IPS-15b (cell line): ENCODE measurements around the gene KITLG.
"Not testable (repeated sequence)": the region's sequence is repeated elsewhere in the genome, so short reads cannot be mapped to it uniquely, and the experiment has no call there.

Experiments used
- H3K27me3 ChIP-seq: one replicate; pipeline ENCODE4 v1.6.1; 2013; ENCODE audit warnings: low read length; ENCODE audit not compliant: control insufficient read depth, insufficient read depth
- H3K36me3 ChIP-seq: one replicate; pipeline ENCODE4 v1.6.1; 2013; ENCODE audit warnings: low read length; ENCODE audit not compliant: control insufficient read depth, insufficient read depth
- H3K4me1 ChIP-seq: one replicate; pipeline ENCODE4 v1.6.1; 2013; ENCODE audit warnings: mild to moderate bottlenecking, low read length; ENCODE audit not compliant: control insufficient read depth, insufficient read depth
- H3K4me3 ChIP-seq: one replicate; pipeline ENCODE4 v1.5.1; 2013; ENCODE audit warnings: low read depth, low read length
- H3K9ac ChIP-seq: one replicate; pipeline ENCODE4 v1.6.1; 2013; ENCODE audit warnings: low read depth, mild to moderate bottlenecking, low read length
- H3K9me3 ChIP-seq: one replicate; pipeline ENCODE4 v1.6.1; 2013; ENCODE audit warnings: mild to moderate bottlenecking, low read length; ENCODE audit not compliant: control insufficient read depth, insufficient read depth

Gene KITLG

GRCh38 chr12:88530868-88531267 is 49.4 kb downstream of the KITLG start:
- H3K9ac ChIP-seq: no peak overlapping the region
- H3K9me3 ChIP-seq: no peaks in the 10 kb centered on the region
- H3K36me3 ChIP-seq: no peaks in the 10 kb centered on the region
- H3K4me3 ChIP-seq: no peak overlapping the region
- H3K4me1 ChIP-seq: peaks cover 6% of the 10 kb centered on the region
- no peaks in the 10 kb centered on the region for H3K27me3 ChIP-seq

DNA sequence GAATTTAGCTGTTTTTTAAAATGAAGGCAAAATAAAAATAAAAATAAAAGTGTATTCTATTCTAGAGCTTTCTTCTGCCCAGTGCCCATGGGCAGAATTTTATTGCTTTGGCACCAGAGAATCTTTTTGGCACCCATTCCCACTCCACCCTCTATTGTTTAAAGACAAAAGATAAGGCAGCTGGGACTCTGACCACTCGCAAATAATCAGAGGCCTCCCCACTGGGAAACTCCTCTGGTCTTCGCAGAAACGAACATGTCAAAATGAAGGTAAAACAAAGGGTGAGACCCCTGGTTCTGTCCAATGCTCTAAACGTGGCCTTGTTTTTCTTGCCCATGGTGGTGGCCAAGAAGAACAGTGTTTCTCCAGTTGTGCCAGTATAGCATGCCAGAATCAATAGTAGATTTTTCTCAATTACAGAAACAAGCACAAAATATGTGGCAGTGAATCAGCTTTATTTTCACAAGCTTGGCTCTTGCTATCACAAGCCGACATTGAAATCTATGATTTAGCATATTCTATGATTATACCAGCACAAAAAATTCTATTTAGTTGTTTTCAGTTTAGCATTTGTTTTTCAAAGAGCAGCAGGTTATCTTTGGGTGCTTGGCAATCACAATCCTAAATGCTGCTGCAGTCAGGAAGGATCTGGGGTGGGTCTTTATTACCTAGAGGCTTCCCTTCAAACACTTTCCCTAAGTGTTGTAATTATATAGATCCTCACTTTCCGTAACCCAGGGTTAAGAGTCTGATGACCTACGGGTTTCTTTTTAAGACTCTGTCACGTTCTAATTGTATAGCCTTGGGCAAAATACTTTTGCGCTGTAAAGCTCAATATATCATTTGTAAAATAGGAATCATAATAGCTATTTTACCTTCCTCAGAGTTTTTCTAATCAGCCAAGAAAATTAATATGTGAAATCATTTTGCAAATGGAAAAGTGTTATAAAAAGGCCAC is 50.5 kb downstream of the KITLG start:
- Histone ChIP-seq H3K27me3 (no peaks in the 10 kb centered on the region), H3K4me3 (no peak overlapping the region), H3K9me3 (no peaks in the 10 kb centered on the region), H3K9ac (no peak overlapping the region), H3K36me3 (no peaks in the 10 kb centered on the region), H3K4me1 (peaks cover 6% of the 10 kb centered on the region)

DNA sequence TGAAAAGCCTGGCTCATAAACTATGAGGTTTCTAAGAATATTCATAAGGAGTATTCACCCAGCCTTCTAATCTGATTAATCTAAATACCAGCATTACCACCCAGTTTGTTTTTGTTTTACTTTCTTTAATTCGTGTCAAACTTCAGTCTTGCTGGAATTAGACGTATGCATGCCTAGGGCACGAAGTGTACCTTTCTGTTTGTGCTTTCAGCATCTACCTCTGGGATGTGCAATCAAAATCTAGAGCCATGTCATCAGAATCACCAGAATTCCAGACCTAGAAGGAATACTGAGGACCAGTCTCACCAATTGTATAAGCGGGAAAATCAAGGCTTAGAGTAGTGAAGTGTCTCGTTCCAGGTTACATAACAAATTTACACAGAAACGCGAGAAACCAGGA is 57.3 kb downstream of the KITLG start:
- no peaks in the 10 kb centered on the region for H3K9me3 ChIP-seq
- no peak overlapping the region for H3K9ac ChIP-seq
- peaks cover 3% of the 10 kb centered on the region for H3K4me1 ChIP-seq
- H3K27me3 ChIP-seq: no peaks in the 10 kb centered on the region
- no peak overlapping the region for H3K4me3 ChIP-seq
- H3K36me3 ChIP-seq: no peaks in the 10 kb centered on the region

DNA sequence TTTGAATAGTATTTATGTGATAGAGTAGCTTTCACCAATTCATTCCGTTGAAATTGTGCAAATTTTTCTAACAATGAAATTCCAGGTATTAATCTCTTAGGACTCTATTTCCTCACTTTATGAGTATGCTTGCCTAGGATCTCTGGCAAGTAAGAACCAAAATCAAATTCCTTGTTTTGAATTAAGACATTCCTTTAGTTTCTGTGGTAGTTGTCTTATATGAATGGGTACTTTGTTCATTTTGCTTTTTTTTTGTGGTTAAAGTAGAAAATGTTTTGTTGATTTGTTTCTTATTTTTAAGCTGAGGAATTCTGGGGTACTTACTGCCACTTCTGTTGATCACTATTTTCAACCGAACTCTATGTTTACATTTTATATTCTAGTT is 59.8 kb downstream of the KITLG start:
- Histone ChIP-seq H3K27me3 (no peaks in the 10 kb centered on the region), H3K4me3 (no peak overlapping the region), H3K9ac (no peak overlapping the region), H3K9me3 (no peaks in the 10 kb centered on the region), H3K4me1 (peaks cover 3% of the 10 kb centered on the region), H3K36me3 (no peaks in the 10 kb centered on the region)

- Histone ChIP-seq H3K27me3 (no peaks in the 10 kb centered on the region), H3K4me3 (no peak overlapping the region), H3K36me3 (no peaks in the 10 kb centered on the region), H3K9ac (no peak overlapping the region), H3K9me3 (no peaks in the 10 kb centered on the region), H3K4me1 (peaks cover 3% of the 10 kb centered on the region)
Measured at GRCh38 chr12:88519802-88520435, 60.4 kb downstream of the KITLG start.

DNA sequence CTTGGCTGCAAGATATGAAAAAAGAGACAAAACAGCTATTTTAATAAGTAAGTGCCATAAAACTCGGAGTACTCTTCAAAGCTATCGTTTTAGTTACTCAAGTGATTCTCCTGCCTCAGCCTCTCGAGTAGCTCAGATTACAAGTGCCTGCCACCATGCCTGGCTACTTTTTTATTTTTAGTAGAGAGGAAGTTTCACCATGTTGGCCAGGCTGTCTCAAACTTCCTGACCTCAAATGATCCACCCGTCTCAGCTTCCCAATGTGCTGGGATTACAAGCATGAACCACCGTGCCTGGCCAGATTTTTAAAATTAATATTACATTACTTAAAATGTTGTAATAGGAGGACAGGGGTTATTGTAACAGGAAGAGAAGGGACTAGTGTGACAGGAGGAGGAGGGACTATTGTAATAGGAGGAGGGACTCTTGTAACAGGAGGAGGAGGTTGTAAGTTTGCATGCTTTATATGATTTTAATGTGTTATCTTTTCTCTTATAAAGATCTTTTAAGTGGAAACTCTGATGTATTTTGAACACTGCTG is 61.3 kb downstream of the KITLG start:
- H3K9me3 ChIP-seq: no peaks in the 10 kb centered on the region
- no peak overlapping the region for H3K4me3 ChIP-seq
- no peaks in the 10 kb centered on the region for H3K36me3 ChIP-seq
- H3K27me3 ChIP-seq: no peaks in the 10 kb centered on the region
- H3K4me1 ChIP-seq: peaks cover 3% of the 10 kb centered on the region
- H3K9ac ChIP-seq: no peak overlapping the region

DNA sequence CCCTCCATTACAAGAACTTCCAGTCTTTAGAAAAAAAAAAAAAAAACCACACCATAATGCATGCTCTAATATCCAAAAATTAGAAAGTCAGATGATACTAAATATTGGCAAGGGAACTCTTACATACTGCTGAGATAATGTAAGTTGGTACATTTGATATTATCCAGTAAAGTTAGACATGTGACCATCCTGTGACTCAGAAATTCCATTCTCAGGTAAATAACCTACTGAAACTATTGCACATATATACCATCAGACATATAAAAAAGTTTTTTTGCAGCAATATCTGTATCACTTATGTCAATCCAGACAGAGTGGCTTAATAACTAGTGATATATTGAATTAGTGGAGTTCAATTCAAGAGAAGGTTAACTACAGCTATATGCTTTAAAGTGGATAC is 63.5 kb downstream of the KITLG start:
- peaks cover 3% of the 10 kb centered on the region for H3K4me1 ChIP-seq
- H3K9ac ChIP-seq: no peak overlapping the region
- H3K9me3 ChIP-seq: no peaks in the 10 kb centered on the region
- H3K27me3 ChIP-seq: no peaks in the 10 kb centered on the region
- H3K36me3 ChIP-seq: no peaks in the 10 kb centered on the region
- no peak overlapping the region for H3K4me3 ChIP-seq

GRCh38 chr12:88510843-88511242 is 69.4 kb downstream of the KITLG start:
- Histone ChIP-seq H3K36me3 (no peaks in the 10 kb centered on the region), H3K4me3 (no peak overlapping the region), H3K4me1 (no peaks in the 10 kb centered on the region), H3K27me3 (no peaks in the 10 kb centered on the region), H3K9me3 (no peaks in the 10 kb centered on the region), H3K9ac (no peak overlapping the region)

DNA sequence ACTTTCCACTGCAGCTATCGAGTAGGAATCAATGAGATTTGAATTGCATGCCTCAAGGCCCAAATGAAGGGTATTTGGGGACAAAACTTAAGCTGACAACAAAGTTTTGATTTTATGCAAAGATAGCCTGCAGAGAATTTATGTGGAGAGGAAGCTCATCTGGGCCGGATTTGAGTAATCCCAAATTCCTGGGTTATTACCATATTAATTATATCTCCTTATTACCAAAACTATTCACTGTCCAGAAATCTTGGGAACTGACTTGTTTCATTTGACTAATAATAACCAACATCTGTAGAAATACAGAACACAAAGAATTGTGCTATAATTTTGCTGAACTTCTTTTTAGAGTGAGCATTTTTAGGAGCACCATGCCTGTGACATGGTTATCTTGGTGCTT is 70.4 kb downstream of the KITLG start:
- H3K9ac ChIP-seq: no peak overlapping the region
- H3K9me3 ChIP-seq: no peaks in the 10 kb centered on the region
- no peaks in the 10 kb centered on the region for H3K36me3 ChIP-seq
- H3K4me3 ChIP-seq: no peak overlapping the region
- no peaks in the 10 kb centered on the region for H3K27me3 ChIP-seq
- H3K4me1 ChIP-seq: no peaks in the 10 kb centered on the region

DNA sequence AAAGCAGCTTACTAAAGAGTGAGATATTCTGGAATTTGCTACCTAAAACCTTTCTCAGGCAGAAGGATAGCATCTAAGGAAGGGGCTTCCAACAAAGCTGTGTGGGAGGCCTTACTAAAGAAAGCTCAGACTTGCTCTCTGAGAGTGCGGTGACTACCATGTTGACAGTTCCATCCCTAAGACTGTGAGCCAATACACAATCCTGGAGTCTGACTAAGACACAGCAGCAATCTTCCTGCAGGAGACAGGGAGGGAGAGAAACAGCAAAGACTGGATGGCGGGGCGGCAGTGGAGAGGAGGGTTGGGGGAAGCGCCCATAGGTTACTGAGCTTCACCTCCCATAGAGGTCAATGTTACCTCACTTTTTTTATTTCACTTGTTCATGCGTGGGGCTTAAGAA is 70.9 kb downstream of the KITLG start:
- H3K27me3 ChIP-seq: no peaks in the 10 kb centered on the region
- H3K36me3 ChIP-seq: no peaks in the 10 kb centered on the region
- no peaks in the 10 kb centered on the region for H3K4me1 ChIP-seq
- H3K9me3 ChIP-seq: no peaks in the 10 kb centered on the region
- H3K4me3 ChIP-seq: no peak overlapping the region
- no peak overlapping the region for H3K9ac ChIP-seq

- H3K36me3 ChIP-seq, H3K4me1 ChIP-seq, H3K4me3 ChIP-seq, H3K9ac ChIP-seq, H3K9me3 ChIP-seq, H3K27me3 ChIP-seq: not testable (repeated sequence)
Measured at GRCh38 chr12:88507851-88508250, 72.4 kb downstream of the KITLG start.

DNA sequence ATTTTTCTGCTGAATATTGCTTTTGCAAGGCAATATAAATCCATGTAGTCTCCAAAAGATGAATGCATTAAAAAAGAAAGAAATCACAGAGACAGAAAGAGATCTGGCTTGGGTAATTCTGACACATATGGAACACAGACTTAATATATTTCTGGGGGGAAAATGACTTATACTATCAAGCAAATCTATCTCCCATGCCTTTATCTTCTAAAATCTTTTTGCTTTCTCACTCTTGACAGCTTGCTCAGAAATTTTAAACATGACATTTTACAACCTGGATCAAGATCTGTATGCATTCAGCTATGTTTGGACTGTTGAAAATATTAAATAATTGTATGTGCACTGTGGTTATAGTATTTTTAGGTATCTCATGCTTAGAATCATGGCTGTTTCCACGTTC is 73.0 kb downstream of the KITLG start:
- H3K9me3 ChIP-seq: no peaks in the 10 kb centered on the region
- H3K4me3 ChIP-seq: no peak overlapping the region
- no peaks in the 10 kb centered on the region for H3K27me3 ChIP-seq
- H3K36me3 ChIP-seq: no peaks in the 10 kb centered on the region
- H3K4me1 ChIP-seq: no peaks in the 10 kb centered on the region
- H3K9ac ChIP-seq: no peak overlapping the region
